ENCODE data around the gene BLVRB.
"Not testable (repeated sequence)": the region's sequence is repeated elsewhere in the genome, so short reads cannot be mapped to it uniquely, and the experiment has no call there.

Gene BLVRB

GRCh38 chr19:40431698-40432097, 33.8 kb downstream of the BLVRB start:
- peaks cover 9% of the 10 kb centered on the region for H3K4me1 ChIP-seq (ENCODE audit: insufficient read depth, low read length, poor library complexity, severe bottlenecking)
- H4K20me1 ChIP-seq (ENCODE audit: insufficient read depth, low read length, poor library complexity, severe bottlenecking) = no peaks in the 10 kb centered on the region
- no peaks in the 10 kb centered on the region for H3K27me3 ChIP-seq (ENCODE audit: insufficient read depth, low read length, poor library complexity, severe bottlenecking)
- no peak overlapping the region for H3K4me3 ChIP-seq (ENCODE audit: low read length, poor library complexity, severe bottlenecking)
- TF ChIP-seq, protein P1, sequence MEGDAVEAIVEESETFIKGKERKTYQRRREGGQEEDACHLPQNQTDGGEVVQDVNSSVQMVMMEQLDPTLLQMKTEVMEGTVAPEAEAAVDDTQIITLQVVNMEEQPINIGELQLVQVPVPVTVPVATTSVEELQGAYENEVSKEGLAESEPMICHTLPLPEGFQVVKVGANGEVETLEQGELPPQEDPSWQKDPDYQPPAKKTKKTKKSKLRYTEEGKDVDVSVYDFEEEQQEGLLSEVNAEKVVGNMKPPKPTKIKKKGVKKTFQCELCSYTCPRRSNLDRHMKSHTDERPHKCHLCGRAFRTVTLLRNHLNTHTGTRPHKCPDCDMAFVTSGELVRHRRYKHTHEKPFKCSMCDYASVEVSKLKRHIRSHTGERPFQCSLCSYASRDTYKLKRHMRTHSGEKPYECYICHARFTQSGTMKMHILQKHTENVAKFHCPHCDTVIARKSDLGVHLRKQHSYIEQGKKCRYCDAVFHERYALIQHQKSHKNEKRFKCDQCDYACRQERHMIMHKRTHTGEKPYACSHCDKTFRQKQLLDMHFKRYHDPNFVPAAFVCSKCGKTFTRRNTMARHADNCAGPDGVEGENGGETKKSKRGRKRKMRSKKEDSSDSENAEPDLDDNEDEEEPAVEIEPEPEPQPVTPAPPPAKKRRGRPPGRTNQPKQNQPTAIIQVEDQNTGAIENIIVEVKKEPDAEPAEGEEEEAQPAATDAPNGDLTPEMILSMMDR (conservative IDR thresholded peaks at IDR 0.05; ENCODE audit: low read length) = no peak
- TF ChIP-seq EZH2phosphoT487 (IDR thresholded peaks at IDR 0.05; ENCODE audit: borderline replicate concordance) = no peak
- H3K9ac ChIP-seq (ENCODE audit: low read depth, low read length, poor library complexity, severe bottlenecking) = no peak overlapping the region
- H3K79me2 ChIP-seq (ENCODE audit: insufficient read depth, low read length) = no peaks in the 10 kb centered on the region
- no peaks in the 10 kb centered on the region for H3K9me2 ChIP-seq (replicated peaks; ENCODE audit: low read depth, low read length)
- H3F3A ChIP-seq (ENCODE audit: low read depth) = no peaks in the 10 kb centered on the region
- H3K9me3 ChIP-seq (ENCODE audit: insufficient read depth, low read depth, low read length) = no peaks in the 10 kb centered on the region
- H2AFZ ChIP-seq (ENCODE audit: low read length) = no peak overlapping the region
- no peak overlapping the region for H3K4me2 ChIP-seq (ENCODE audit: low read depth, low read length, poor library complexity, severe bottlenecking)
- H3K36me3 ChIP-seq (ENCODE audit: insufficient read depth, low read length) = no peaks in the 10 kb centered on the region

DNA sequence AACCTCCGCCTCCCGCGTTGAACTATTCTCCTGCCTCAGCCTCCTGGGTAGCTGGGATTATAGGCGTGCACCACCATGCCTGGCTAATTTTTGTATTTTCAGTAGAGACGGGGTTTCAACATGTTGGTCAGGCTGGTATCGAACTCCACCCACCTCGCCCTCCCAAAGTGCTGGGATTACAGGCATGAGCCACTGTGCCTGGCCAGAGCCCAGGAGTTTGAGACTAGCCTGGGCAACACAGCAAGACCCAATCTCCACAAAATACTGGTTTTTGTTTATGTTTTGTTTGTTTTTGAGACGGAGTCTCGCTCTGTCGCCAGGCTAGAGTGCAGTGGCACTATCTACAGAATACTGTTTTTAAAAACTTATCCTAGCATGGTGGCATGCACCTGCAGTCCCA, 35.3 kb downstream of the BLVRB start:
- H3K36me3 ChIP-seq (ENCODE audit: insufficient read depth, low read length); H3K9ac ChIP-seq (ENCODE audit: low read depth, low read length, poor library complexity, severe bottlenecking); H3K4me2 ChIP-seq (ENCODE audit: low read depth, low read length, poor library complexity, severe bottlenecking); H3K4me3 ChIP-seq (ENCODE audit: low read length, poor library complexity, severe bottlenecking); H3K79me2 ChIP-seq (ENCODE audit: insufficient read depth, low read length); H4K20me1 ChIP-seq (ENCODE audit: insufficient read depth, low read length, poor library complexity, severe bottlenecking); H3K9me2 ChIP-seq (replicated peaks; ENCODE audit: low read depth, low read length); H3F3A ChIP-seq (ENCODE audit: low read depth); H3K9me3 ChIP-seq (ENCODE audit: insufficient read depth, low read depth, low read length); H2AFZ ChIP-seq (ENCODE audit: low read length); H3K27me3 ChIP-seq (ENCODE audit: insufficient read depth, low read length, poor library complexity, severe bottlenecking): not testable (repeated sequence)
- H3K4me1 ChIP-seq (ENCODE audit: insufficient read depth, low read length, poor library complexity, severe bottlenecking) = peaks cover 14% of the 10 kb centered on the region

- not testable (repeated sequence) for H3K27me3 ChIP-seq (ENCODE audit: insufficient read depth, low read length, poor library complexity, severe bottlenecking); H3K4me3 ChIP-seq (ENCODE audit: low read length, poor library complexity, severe bottlenecking); H2AFZ ChIP-seq (ENCODE audit: low read length); H3K9me3 ChIP-seq (ENCODE audit: insufficient read depth, low read depth, low read length); H4K20me1 ChIP-seq (ENCODE audit: insufficient read depth, low read length, poor library complexity, severe bottlenecking); H3K79me2 ChIP-seq (ENCODE audit: insufficient read depth, low read length); H3K9ac ChIP-seq (ENCODE audit: low read depth, low read length, poor library complexity, severe bottlenecking); H3K4me2 ChIP-seq (ENCODE audit: low read depth, low read length, poor library complexity, severe bottlenecking); H3K9me2 ChIP-seq (replicated peaks; ENCODE audit: low read depth, low read length); H3F3A ChIP-seq (ENCODE audit: low read depth); H3K36me3 ChIP-seq (ENCODE audit: insufficient read depth, low read length)
- peaks cover 14% of the 10 kb centered on the region for H3K4me1 ChIP-seq (ENCODE audit: insufficient read depth, low read length, poor library complexity, severe bottlenecking)
Observed at GRCh38 chr19:40428197-40428596, 37.3 kb downstream of the BLVRB start.

DNA sequence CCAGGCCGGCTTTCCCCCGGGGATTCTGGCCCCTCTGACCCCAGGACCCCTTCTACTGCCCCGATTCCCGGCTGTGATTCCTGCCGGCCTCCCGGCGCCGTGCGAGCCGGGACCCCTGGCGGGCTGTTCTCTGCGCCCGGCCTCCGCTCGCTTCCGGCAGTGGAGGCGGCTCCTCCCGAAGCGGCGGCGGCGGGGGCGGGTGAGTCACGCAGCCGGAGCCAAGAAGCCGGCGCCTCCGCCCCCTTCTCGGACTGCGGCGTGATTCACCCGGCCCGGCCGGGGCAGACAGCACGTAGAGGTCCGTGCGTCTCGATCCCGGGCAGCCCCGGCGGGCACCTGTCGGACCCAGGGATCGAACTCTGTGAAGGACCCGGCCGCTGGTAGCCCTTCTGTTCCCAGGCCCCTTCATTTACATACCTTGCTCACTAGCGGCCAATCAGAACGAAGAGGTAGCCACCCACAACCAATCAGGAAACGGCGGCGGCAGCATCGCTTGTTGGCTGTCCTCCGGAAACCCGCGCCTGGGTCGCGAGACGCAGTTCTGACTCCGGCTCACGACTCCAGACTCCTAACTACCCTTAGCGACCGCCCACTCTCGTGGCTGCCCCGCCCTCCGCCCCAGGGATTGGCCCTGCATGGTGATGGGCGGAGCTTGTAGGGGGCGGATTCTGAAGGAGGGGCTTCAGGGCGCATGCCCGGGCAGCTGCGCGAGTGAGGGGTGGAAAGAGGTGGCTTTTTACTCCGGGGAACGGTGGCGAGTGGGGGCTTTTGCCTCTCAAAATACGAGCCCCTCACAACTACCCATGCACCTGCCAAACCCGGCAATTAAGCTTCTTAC, 39.9 kb downstream of the BLVRB start, which contains the start of gene SERTAD1:
Gene SERTAD1, minus strand, starts transcription at position 543 of the 838 bp plus-strand sequence. CDS start 2,446 bp downstream, outside the sequence.
- H3K27me3 ChIP-seq (ENCODE audit: insufficient read depth, low read length, poor library complexity, severe bottlenecking) = no peaks in the 10 kb centered on the region
- H3K4me1 ChIP-seq (ENCODE audit: insufficient read depth, low read length, poor library complexity, severe bottlenecking) = peaks cover 16% of the 10 kb centered on the region
- no peaks in the 10 kb centered on the region for H4K20me1 ChIP-seq (ENCODE audit: insufficient read depth, low read length, poor library complexity, severe bottlenecking)
- H3K36me3 ChIP-seq (ENCODE audit: insufficient read depth, low read length) = no peaks in the 10 kb centered on the region
- H3K79me2 ChIP-seq (ENCODE audit: insufficient read depth, low read length) = peaks cover 7% of the 10 kb centered on the region; the same call in 1 of the 2 replicates
- H2AFZ ChIP-seq (ENCODE audit: low read length) = peak within 1 kb of the TSS; percentile 93
- peak within 1 kb of the TSS; percentile 88 for H3K4me3 ChIP-seq (ENCODE audit: low read length, poor library complexity, severe bottlenecking)
- no peaks in the 10 kb centered on the region for H3K9me2 ChIP-seq (replicated peaks; ENCODE audit: low read depth, low read length)
- H3K4me2 ChIP-seq (ENCODE audit: low read depth, low read length, poor library complexity, severe bottlenecking) = peak within 1 kb of the TSS; percentile 99
- no peaks in the 10 kb centered on the region for H3F3A ChIP-seq (ENCODE audit: low read depth)
- peak within 1 kb of the TSS; percentile 86 for H3K9ac ChIP-seq (ENCODE audit: low read depth, low read length, poor library complexity, severe bottlenecking)
- no peak for TF ChIP-seq EZH2phosphoT487 (IDR thresholded peaks at IDR 0.05; ENCODE audit: borderline replicate concordance)
- TF ChIP-seq, protein P1 (conservative IDR thresholded peaks at IDR 0.05; ENCODE audit: low read length) = peak; percentile 80
- no peaks in the 10 kb centered on the region for H3K9me3 ChIP-seq (ENCODE audit: insufficient read depth, low read depth, low read length)

Measured in Loucy (cell line).